Cardiac muscle cell (in vitro differentiated cells and primary cell): ENCODE data around the gene AP3D1. TPM values are rescaled to one million over a fixed set of nuclear protein-coding genes. Genes with fewer than 3 reads are reported as not detected.

Experiments
- DNase-seq, 2 donors: peaks; one replicate each; pipeline versions ENCODE4 v3.0.0 to v3.0.0-alpha.2; 2010 to 2017; ENCODE audit warnings: low read depth in 1 of 2, low spot score in 1 of 2
- H3K27ac ChIP-seq: fragments of 200-600 bp; sonication (generic); 2 replicates; pipeline ENCODE4 v1.5.1; 2016
- H3K27me3 ChIP-seq: fragments of 200-600 bp; sonication (generic); 2 replicates; pipeline ENCODE4 v1.6.0; 2016; ENCODE audit warnings: control low read depth
- H3K36me3 ChIP-seq: fragments of 200-600 bp; sonication (generic); 2 replicates; pipeline ENCODE4 v1.5.1; 2016; ENCODE audit warnings: control low read depth
- H3K4me1 ChIP-seq: fragments of 200-600 bp; sonication (generic); 2 replicates; pipeline ENCODE4 v1.8.1; 2017; ENCODE audit warnings: low read depth, mild to moderate bottlenecking, mixed run types
- H3K4me3 ChIP-seq: fragments of 200-600 bp; sonication (generic); 2 replicates; pipeline ENCODE4 v1.5.1; 2016; ENCODE audit warnings: mild to moderate bottlenecking
- H3K9me3 ChIP-seq: fragments of 200-600 bp; sonication (generic); 2 replicates; pipeline ENCODE4 v1.5.1; 2017; ENCODE audit warnings: low read depth, mild to moderate bottlenecking, control low read depth
- polyA plus RNA-seq: library from polyadenylated mRNA; unstranded; fragments of >200 nt; fragmentation: Nextera tagmentation; extraction: Ambion mirVana; gene quantifications from 2 replicates; pipeline ENCODE4 v1.2.1, GENCODE V29; 2016
- total RNA-seq: library from RNA; depleted of rRNA; stranded (reverse); fragments of >200 nt; gene quantifications from 2 replicates; pipeline ENCODE4 v1.2.3, GENCODE V29; 2016
- TF ChIP-seq, protein P1 (sequence below): IDR thresholded peaks from 2 replicates; pipeline ENCODE4 v1.5.1; 2012; ENCODE audit warnings: low read depth, mild to moderate bottlenecking, low read length

Gene AP3D1
- total and polyA plus RNA-seq, 2 experiments from 2014 or later = 115 to 125 TPM

GRCh38 chr19:2139385-2140137 lies 11.8 kb downstream of the AP3D1 start:
- peaks cover 9% of the 10 kb centered on the region for H3K36me3 ChIP-seq
- no peak for DNase-seq
- no peak overlapping the region for H3K4me3 ChIP-seq
- no peaks in the 10 kb centered on the region for H3K9me3 ChIP-seq
- H3K27ac ChIP-seq = no peak overlapping the region
- no peaks in the 10 kb centered on the region for H3K4me1 ChIP-seq
- TF ChIP-seq, protein P1, sequence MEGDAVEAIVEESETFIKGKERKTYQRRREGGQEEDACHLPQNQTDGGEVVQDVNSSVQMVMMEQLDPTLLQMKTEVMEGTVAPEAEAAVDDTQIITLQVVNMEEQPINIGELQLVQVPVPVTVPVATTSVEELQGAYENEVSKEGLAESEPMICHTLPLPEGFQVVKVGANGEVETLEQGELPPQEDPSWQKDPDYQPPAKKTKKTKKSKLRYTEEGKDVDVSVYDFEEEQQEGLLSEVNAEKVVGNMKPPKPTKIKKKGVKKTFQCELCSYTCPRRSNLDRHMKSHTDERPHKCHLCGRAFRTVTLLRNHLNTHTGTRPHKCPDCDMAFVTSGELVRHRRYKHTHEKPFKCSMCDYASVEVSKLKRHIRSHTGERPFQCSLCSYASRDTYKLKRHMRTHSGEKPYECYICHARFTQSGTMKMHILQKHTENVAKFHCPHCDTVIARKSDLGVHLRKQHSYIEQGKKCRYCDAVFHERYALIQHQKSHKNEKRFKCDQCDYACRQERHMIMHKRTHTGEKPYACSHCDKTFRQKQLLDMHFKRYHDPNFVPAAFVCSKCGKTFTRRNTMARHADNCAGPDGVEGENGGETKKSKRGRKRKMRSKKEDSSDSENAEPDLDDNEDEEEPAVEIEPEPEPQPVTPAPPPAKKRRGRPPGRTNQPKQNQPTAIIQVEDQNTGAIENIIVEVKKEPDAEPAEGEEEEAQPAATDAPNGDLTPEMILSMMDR = no peak
- no peaks in the 10 kb centered on the region for H3K27me3 ChIP-seq

GRCh38 chr19:2138061-2138728 lies 13.2 kb downstream of the AP3D1 start:
- DNase-seq = no peak
- Histone ChIP-seq H3K4me1 (no peaks in the 10 kb centered on the region), H3K4me3 (no peak overlapping the region), H3K9me3 (no peaks in the 10 kb centered on the region), H3K27ac (no peak overlapping the region), H3K27me3 (no peaks in the 10 kb centered on the region), H3K36me3 (peaks cover 9% of the 10 kb centered on the region)
- TF ChIP-seq, protein P1 = no peak

- H3K27me3 ChIP-seq = no peaks in the 10 kb centered on the region
- TF ChIP-seq, protein P1 = no peak
- H3K4me1 ChIP-seq = no peaks in the 10 kb centered on the region
- no peak for DNase-seq
- H3K36me3 ChIP-seq = peaks cover 14% of the 10 kb centered on the region
- no peak overlapping the region for H3K4me3 ChIP-seq
- H3K9me3 ChIP-seq = no peaks in the 10 kb centered on the region
- H3K27ac ChIP-seq = no peak overlapping the region
Measured at GRCh38 chr19:2136796-2137195, 14.6 kb downstream of the AP3D1 start.

- Histone ChIP-seq H3K27ac (no peak overlapping the region), H3K27me3 (no peaks in the 10 kb centered on the region), H3K4me3 (no peak overlapping the region), H3K36me3 (peaks cover 14% of the 10 kb centered on the region), H3K9me3 (no peaks in the 10 kb centered on the region), H3K4me1 (no peaks in the 10 kb centered on the region)
- TF ChIP-seq, protein P1 = no peak
- DNase-seq = no peak
Measured at GRCh38 chr19:2135474-2136402, 15.6 kb downstream of the AP3D1 start.

- H3K36me3 ChIP-seq = peaks cover 16% of the 10 kb centered on the region
Measured at GRCh38 chr19:2132731-2133490, 18.5 kb downstream of the AP3D1 start.

More at GRCh38 chr19:2132731-2133490, 18.5 kb downstream of the AP3D1 start:
- Histone ChIP-seq H3K9me3 (no peaks in the 10 kb centered on the region), H3K27ac (no peak overlapping the region), H3K27me3 (no peaks in the 10 kb centered on the region), H3K4me3 (no peak overlapping the region), H3K4me1 (no peaks in the 10 kb centered on the region)
- TF ChIP-seq, protein P1 = no peak
- no peak for DNase-seq
